Measurements from ENCODE around the gene CTNNBL1. TPM values are rescaled to one million over a fixed set of nuclear protein-coding genes. Genes with fewer than 3 reads are reported as not detected.

CTNNBL1 gene
- total RNA-seq, 1 donor from 2014 or later, result 32.4 TPM

GRCh38 chr20:37807471-37808232, 113.8 kb downstream of the CTNNBL1 start:
- no peak for DNase-seq (ENCODE audit: extremely low read depth, low read depth, low spot score)

- DNase-seq (ENCODE audit: extremely low read depth, low read depth, low spot score), result no peak
Measured at GRCh38 chr20:37808233-37809070, 114.6 kb downstream of the CTNNBL1 start.

- DNase-seq (ENCODE audit: extremely low read depth, low read depth, low spot score), result no peak
Measured at GRCh38 chr20:37810027-37810426, 116.2 kb downstream of the CTNNBL1 start.

GRCh38 chr20:37816003-37816402, 122.2 kb downstream of the CTNNBL1 start:
- DNase-seq (ENCODE audit: extremely low read depth, low read depth, low spot score), result no peak

- DNase-seq (ENCODE audit: extremely low read depth, low read depth, low spot score), result no peak
Measured at GRCh38 chr20:37816726-37817125, 122.9 kb downstream of the CTNNBL1 start.

GRCh38 chr20:37821696-37822095, 127.9 kb downstream of the CTNNBL1 start:
- DNase-seq (ENCODE audit: extremely low read depth, low read depth, low spot score), result no peak

GRCh38 chr20:37822141-37822601, 128.3 kb downstream of the CTNNBL1 start:
- no peak for DNase-seq (ENCODE audit: extremely low read depth, low read depth, low spot score)

GRCh38 chr20:37823296-37823980, 129.6 kb downstream of the CTNNBL1 start:
- DNase-seq (ENCODE audit: extremely low read depth, low read depth, low spot score), result no peak

GRCh38 chr20:37827605-37828004, 133.8 kb downstream of the CTNNBL1 start:
- DNase-seq (ENCODE audit: extremely low read depth, low read depth, low spot score), result no peak

GRCh38 chr20:37828684-37829083, 134.9 kb downstream of the CTNNBL1 start:
- DNase-seq (ENCODE audit: extremely low read depth, low read depth, low spot score), result no peak

- no peak for DNase-seq (ENCODE audit: extremely low read depth, low read depth, low spot score)
Measured at GRCh38 chr20:37829128-37829527, 135.3 kb downstream of the CTNNBL1 start.

- no peak for DNase-seq (ENCODE audit: extremely low read depth, low read depth, low spot score)
Measured at GRCh38 chr20:37833221-37833896, 139.5 kb downstream of the CTNNBL1 start.

- no peak for DNase-seq (ENCODE audit: extremely low read depth, low read depth, low spot score)
Measured at GRCh38 chr20:37836926-37837325, 143.1 kb downstream of the CTNNBL1 start.

- no peak for DNase-seq (ENCODE audit: extremely low read depth, low read depth, low spot score)
Measured at GRCh38 chr20:37837924-37838323, 144.1 kb downstream of the CTNNBL1 start.

GRCh38 chr20:37838769-37839431, 145.1 kb downstream of the CTNNBL1 start:
- no peak for DNase-seq (ENCODE audit: extremely low read depth, low read depth, low spot score)

GRCh38 chr20:37839432-37839827, 145.6 kb downstream of the CTNNBL1 start:
- no peak for DNase-seq (ENCODE audit: extremely low read depth, low read depth, low spot score)

- DNase-seq (ENCODE audit: extremely low read depth, low read depth, low spot score), result no peak
Measured at GRCh38 chr20:37839955-37840354, 146.1 kb downstream of the CTNNBL1 start.

- DNase-seq (ENCODE audit: extremely low read depth, low read depth, low spot score), result no peak
Measured at GRCh38 chr20:37841389-37841788, 147.6 kb downstream of the CTNNBL1 start.

GRCh38 chr20:37841971-37842370, 148.1 kb downstream of the CTNNBL1 start:
- no peak for DNase-seq (ENCODE audit: extremely low read depth, low read depth, low spot score)

GRCh38 chr20:37845241-37845681, 151.4 kb downstream of the CTNNBL1 start:
- no peak for DNase-seq (ENCODE audit: extremely low read depth, low read depth, low spot score)

Data from glomerular endothelial cell (primary cell).